Hepatocyte (in vitro differentiated cells): ENCODE data around the gene C20orf96. TPM values are rescaled to one million over a fixed set of nuclear protein-coding genes. Genes with fewer than 3 reads are reported as not detected.

Source experiments
- DNase-seq: peaks from one replicate; pipeline ENCODE4 v3.0.0-alpha.2; 2016; ENCODE audit warnings: low spot score
- H2AFZ ChIP-seq: fragments of 200-600 bp; sonication (generic); 2 replicates; pipeline ENCODE4 v1.6.0; 2016; ENCODE audit warnings: antibody characterized with exemption, mild to moderate bottlenecking
- H3K27ac ChIP-seq: fragments of 200-600 bp; sonication (generic); 2 replicates; pipeline ENCODE4 v1.5.1; 2016; ENCODE audit warnings: mild to moderate bottlenecking
- H3K27me3 ChIP-seq: fragments of 200-600 bp; sonication (generic); 2 replicates; pipeline ENCODE4 v1.6.1; 2016
- H3K36me3 ChIP-seq: fragments of 200-600 bp; sonication (generic); replicated peaks from 2 replicates; pipeline ENCODE4 v1.5.1; 2016; ENCODE audit warnings: low read depth; ENCODE audit not compliant: insufficient read depth
- H3K4me1 ChIP-seq: fragments of 200-600 bp; sonication (generic); 2 replicates; pipeline ENCODE4 v1.5.1; 2016; ENCODE audit warnings: mild to moderate bottlenecking, moderate library complexity; ENCODE audit not compliant: insufficient read depth
- H3K4me2 ChIP-seq: fragments of 200-600 bp; sonication (generic); 2 replicates; pipeline ENCODE4 v1.6.0; 2016
- H3K4me3 ChIP-seq: fragments of 200-600 bp; sonication (generic); 2 replicates; pipeline ENCODE4 v1.5.1; 2016; ENCODE audit warnings: mild to moderate bottlenecking
- H3K79me2 ChIP-seq: fragments of 200-600 bp; sonication (generic); 2 replicates; pipeline ENCODE4 v1.6.0; 2017; ENCODE audit warnings: mild to moderate bottlenecking
- H3K9me2 ChIP-seq: fragments of 200-600 bp; sonication (generic); replicated peaks from 2 replicates; pipeline ENCODE4 v1.6.0; 2017; ENCODE audit warnings: mild to moderate bottlenecking; ENCODE audit not compliant: insufficient read depth
- H3K9me3 ChIP-seq: fragments of 200-600 bp; sonication (generic); 2 replicates; pipeline ENCODE4 v1.5.1; 2016; ENCODE audit warnings: low read depth, mild to moderate bottlenecking
- H4K20me1 ChIP-seq: fragments of 200-600 bp; sonication (generic); 2 replicates; pipeline ENCODE4 v1.6.0; 2016; ENCODE audit warnings: mild to moderate bottlenecking; ENCODE audit not compliant: insufficient read depth, poor library complexity, severe bottlenecking
- CTCF ChIP-seq: fragments of 200-600 bp; sonication (generic); IDR thresholded peaks from 2 replicates; pipeline ENCODE4 v1.5.1; 2016; ENCODE audit warnings: antibody characterized with exemption, mild to moderate bottlenecking; ENCODE audit not compliant: poor library complexity
- EZH2 ChIP-seq: fragments of 200-600 bp; sonication (generic); IDR thresholded peaks from 2 replicates; pipeline ENCODE4 v1.6.1; 2016; ENCODE audit warnings: antibody characterized with exemption, mild to moderate bottlenecking, borderline replicate concordance
- EZH2phosphoT487 ChIP-seq: fragments of 200-600 bp; sonication (generic); IDR thresholded peaks from one replicate; pipeline ENCODE4 v1.6.1; 2018; ENCODE audit warnings: antibody characterized with exemption, mild to moderate bottlenecking, low read depth, moderate library complexity; ENCODE audit not compliant: unreplicated experiment, severe bottlenecking
- WGBS: methylation state at CpG from one replicate; pipeline ENCODE4 v1.1.6; 2016; ENCODE audit warnings: low lambda C conversion rate; ENCODE audit errors: missing lambda C conversion rate; 5-methylcytosine and 5-hydroxymethylcytosine counted together
- polyA plus RNA-seq: library from polyadenylated mRNA; unstranded; fragments of >200 nt; fragmentation: Nextera tagmentation; extraction: Ambion mirVana; gene quantifications from 2 replicates; pipeline ENCODE4 v1.2.1, GENCODE V29; 2016
- total RNA-seq: library from RNA; depleted of rRNA; stranded (reverse); fragments of >200 nt; gene quantifications from 2 replicates; pipeline ENCODE4 v1.2.3, GENCODE V29; 2014

The C20orf96 gene
- total and polyA plus RNA-seq, 2 experiments from 2014 or later, result 3.5 to 10.6 TPM

GRCh38 chr20:309306-309840, 18.8 kb upstream of the C20orf96 start:
- TF ChIP-seq EZH2 (no peak), CTCF (peak; percentile 28), EZH2phosphoT487 (no peak)
- H3K4me3 ChIP-seq, result peak overlapping the region; percentile 15
- no peaks in the 10 kb centered on the region for H4K20me1 ChIP-seq
- H3K4me2 ChIP-seq, result peak overlapping the region; percentile 80
- DNase-seq, result peak; percentile 45
- no peaks in the 10 kb centered on the region for H3K9me3 ChIP-seq
- no peaks in the 10 kb centered on the region for H3K36me3 ChIP-seq
- peak overlapping the region; percentile 97 for H3K27ac ChIP-seq
- H3K27me3 ChIP-seq, result no peaks in the 10 kb centered on the region
- 8% methylated on average over 6 of the region's 6 CpGs for WGBS
- H3K4me1 ChIP-seq, result peaks cover 11% of the 10 kb centered on the region
- no peaks in the 10 kb centered on the region for H3K9me2 ChIP-seq
- H2AFZ ChIP-seq, result peak overlapping the region; percentile 33
- H3K79me2 ChIP-seq, result peaks cover 4% of the 10 kb centered on the region

GRCh38 chr20:308427-309038, 18.0 kb upstream of the C20orf96 start:
- H3K4me2 ChIP-seq, result no peak overlapping the region
- no peak for DNase-seq
- no peaks in the 10 kb centered on the region for H4K20me1 ChIP-seq
- WGBS, result 62% methylated on average over 7 of the region's 7 CpGs
- H3K9me3 ChIP-seq, result no peaks in the 10 kb centered on the region
- peaks cover 11% of the 10 kb centered on the region for H3K4me1 ChIP-seq
- no peaks in the 10 kb centered on the region for H3K9me2 ChIP-seq
- H3K36me3 ChIP-seq, result no peaks in the 10 kb centered on the region
- H3K27ac ChIP-seq, result peak overlapping the region; percentile 97
- no peak overlapping the region for H3K4me3 ChIP-seq
- H3K27me3 ChIP-seq, result no peaks in the 10 kb centered on the region
- H3K79me2 ChIP-seq, result peaks cover 4% of the 10 kb centered on the region
- TF ChIP-seq EZH2 (no peak), EZH2phosphoT487 (no peak), CTCF (no peak)
- H2AFZ ChIP-seq, result no peak overlapping the region

- no peak overlapping the region for H3K4me2 ChIP-seq
- H3K36me3 ChIP-seq, result no peaks in the 10 kb centered on the region
- no peak overlapping the region for H3K4me3 ChIP-seq
- no peaks in the 10 kb centered on the region for H3K9me3 ChIP-seq
- H3K27ac ChIP-seq, result no peak overlapping the region
- H3K27me3 ChIP-seq, result no peaks in the 10 kb centered on the region
- H3K4me1 ChIP-seq, result peaks cover 25% of the 10 kb centered on the region
- 77% methylated on average over 11 of the region's 11 CpGs for WGBS
- peaks cover 2% of the 10 kb centered on the region for H4K20me1 ChIP-seq
- no peak overlapping the region for H2AFZ ChIP-seq
- no peak for DNase-seq
- peaks cover 17% of the 10 kb centered on the region for H3K79me2 ChIP-seq
- no peaks in the 10 kb centered on the region for H3K9me2 ChIP-seq
- TF ChIP-seq EZH2phosphoT487 (no peak), CTCF (no peak), EZH2 (no peak)
Measured at GRCh38 chr20:305745-306144, 15.2 kb upstream of the C20orf96 start.
